Upper lobe of left lung (tissue), 6 donors: ENCODE results near the gene FAM171A1. TPM values are rescaled to one million over a fixed set of nuclear protein-coding genes. Genes with fewer than 3 reads are reported as not detected.

Experiments used
- ATAC-seq, 2 donors: fragments of 200-7000 bp; cut with Tn5 transposase; one replicate each; pipeline ENCODE4 v1.9.1; 2022; ENCODE audit warnings: mild to moderate bottlenecking in 2 of 2, moderate library complexity in 2 of 2; ENCODE audit not compliant: low FRiP score in 2 of 2
- DNase-seq, 2 donors: peaks; one replicate each; pipeline ENCODE4 v3.0.0-alpha.2; 2019 to 2020
- H3K27ac ChIP-seq, 4 donors: fragments of 200-600 bp; sonication (generic); one replicate each; pipeline ENCODE4 v1.5.1; 2016 to 2019
- H3K27me3 ChIP-seq, 4 donors: fragments of 200-600 bp; sonication (generic); one replicate each; pipeline ENCODE4 v1.5.1; 2017 to 2019
- H3K36me3 ChIP-seq, 4 donors: fragments of 200-600 bp; sonication (generic); one replicate each; pipeline ENCODE4 v1.5.1; 2016 to 2019
- H3K4me1 ChIP-seq, 4 donors: fragments of 200-600 bp; sonication (generic); one replicate each; pipeline ENCODE4 v1.5.1; 2018 to 2019
- H3K4me3 ChIP-seq, 4 donors: fragments of 200-600 bp; sonication (generic); one replicate each; pipeline ENCODE4 v1.5.1; 2017 to 2019; ENCODE audit warnings: mild to moderate bottlenecking in 2 of 4, moderate library complexity in 1 of 4
- H3K9me3 ChIP-seq, 4 donors: fragments of 200-600 bp; sonication (generic); one replicate each; pipeline ENCODE4 v1.5.1; 2018 to 2019
- CTCF ChIP-seq, 6 experiments: fragments of 450-650 bp in 4 of 6; fragments of 200-600 bp in 2 of 6; sonication (generic) in 2 of 6; IDR thresholded peaks; one replicate each; pipeline ENCODE4 v1.5.1; 2016 to 2019; ENCODE audit warnings: antibody characterized with exemption in 6 of 6
- EP300 ChIP-seq, 4 donors: sonication (generic); formaldehyde crosslinking; IDR thresholded peaks; one replicate each; pipeline ENCODE4 v1.5.1; 2017; ENCODE audit warnings: antibody characterized with exemption in 4 of 4, control low read depth in 2 of 4
- POLR2A ChIP-seq, 4 donors: fragments of 450-650 bp; IDR thresholded peaks; one replicate each; pipeline ENCODE4 v1.5.1; 2016 to 2017; ENCODE audit warnings: antibody characterized with exemption in 4 of 4, mild to moderate bottlenecking in 2 of 4
- POLR2AphosphoS5 ChIP-seq, 2 donors: sonication (generic); formaldehyde crosslinking; IDR thresholded peaks; one replicate each; pipeline ENCODE4 v1.5.1; 2017; ENCODE audit warnings: antibody characterized with exemption in 2 of 2
- WGBS, 2 donors: methylation state at CpG; one replicate each; pipeline ENCODE4 v1.1.5; 2017 to 2018; 5-methylcytosine and 5-hydroxymethylcytosine counted together
- small RNA-seq, 4 donors: library from RNA; depleted of rRNA; stranded (forward); fragments of <200 nt; gene quantifications; one replicate each; pipeline ENCODE3, GENCODE V24; 2016
- total RNA-seq, 6 donors: library from RNA; depleted of rRNA in 4 of 6; stranded (reverse); fragments of >200 nt in 4 of 6; gene quantifications; one replicate each; pipeline versions ENCODE4 v1.1.0 to v1.2.1, GENCODE V29; 2016 to 2021
- donor health status: DM: no; HTN: no; CAD: no; lungs with moderate emphysema.
- donor health status: DM: no; HTN: yes; CAD: no; lungs with severe emphysema.

The FAM171A1 gene
- total RNA-seq, 6 donors from 2014 or later = 3.7 to 19.4 (median 7.2) TPM

GRCh38 chr10:15166325-15166724 is 204.8 kb downstream of the FAM171A1 start:
- no peak for TF ChIP-seq POLR2A (IDR thresholded peaks at IDR 0.05)
- TF ChIP-seq POLR2AphosphoS5 (IDR thresholded peaks at IDR 0.05) = no peak
- no peak for TF ChIP-seq CTCF (IDR thresholded peaks at IDR 0.05)
- TF ChIP-seq EP300 (IDR thresholded peaks at IDR 0.05) = no peak
- Histone ChIP-seq H3K4me3 (no peak overlapping the region), H3K36me3 (no peaks in the 10 kb centered on the region), H3K4me1 (peaks cover 20 to 27% (median 23%) of the 10 kb centered on the region in 4 donors), H3K9me3 (no peaks in the 10 kb centered on the region), H3K27ac (no peak overlapping the region), H3K27me3 (no peaks in the 10 kb centered on the region)
- 87 to 90% methylated on average over 2 of the region's 2 CpGs for WGBS, 2 donors
- DNase-seq (no peak), ATAC-seq (no peak)

- TF ChIP-seq CTCF (IDR thresholded peaks at IDR 0.05) = no peak
- TF ChIP-seq POLR2AphosphoS5 (IDR thresholded peaks at IDR 0.05) = no peak
- TF ChIP-seq POLR2A (IDR thresholded peaks at IDR 0.05) = no peak
- no peak for TF ChIP-seq EP300 (IDR thresholded peaks at IDR 0.05)
- no peak overlapping the region for H3K4me3 ChIP-seq
- ATAC-seq = no peak
- no peaks in the 10 kb centered on the region for H3K9me3 ChIP-seq
- WGBS, 2 donors = 86 to 89% methylated on average over 2 of the region's 2 CpGs
- no peak overlapping the region for H3K27ac ChIP-seq
- no peak for DNase-seq
- no peaks in the 10 kb centered on the region for H3K36me3 ChIP-seq
- no peaks in the 10 kb centered on the region for H3K27me3 ChIP-seq
- peaks cover 6 to 11% (median 7%) of the 10 kb centered on the region in 4 donors for H3K4me1 ChIP-seq
Observed at GRCh38 chr10:15163253-15163828, 207.7 kb downstream of the FAM171A1 start.

Small RNA genes within 50 kb of the gene (small RNA-seq; reads per million reads assigned to genes)
- 0 reads per million in 4 donors for gene AL590365.1

Other genes with a start within 250 kb of the FAM171A1 start
- gene NMT2, start 202.6 kb downstream of the FAM171A1 start, total RNA-seq = 10 to 100 TPM in 1 of 6 donors, 1 to 10 TPM in 5; 6.4 to 12.0 (median 8.6) TPM